Measurements from ENCODE around the gene TNFSF8. TPM values are rescaled to one million over a fixed set of nuclear protein-coding genes. Genes with fewer than 3 reads are reported as not detected.

Gene TNFSF8
- total and polyA plus RNA-seq, 11 donors: 0.25 to 4.9 (median 0.74) TPM; not detected in 1

DNA sequence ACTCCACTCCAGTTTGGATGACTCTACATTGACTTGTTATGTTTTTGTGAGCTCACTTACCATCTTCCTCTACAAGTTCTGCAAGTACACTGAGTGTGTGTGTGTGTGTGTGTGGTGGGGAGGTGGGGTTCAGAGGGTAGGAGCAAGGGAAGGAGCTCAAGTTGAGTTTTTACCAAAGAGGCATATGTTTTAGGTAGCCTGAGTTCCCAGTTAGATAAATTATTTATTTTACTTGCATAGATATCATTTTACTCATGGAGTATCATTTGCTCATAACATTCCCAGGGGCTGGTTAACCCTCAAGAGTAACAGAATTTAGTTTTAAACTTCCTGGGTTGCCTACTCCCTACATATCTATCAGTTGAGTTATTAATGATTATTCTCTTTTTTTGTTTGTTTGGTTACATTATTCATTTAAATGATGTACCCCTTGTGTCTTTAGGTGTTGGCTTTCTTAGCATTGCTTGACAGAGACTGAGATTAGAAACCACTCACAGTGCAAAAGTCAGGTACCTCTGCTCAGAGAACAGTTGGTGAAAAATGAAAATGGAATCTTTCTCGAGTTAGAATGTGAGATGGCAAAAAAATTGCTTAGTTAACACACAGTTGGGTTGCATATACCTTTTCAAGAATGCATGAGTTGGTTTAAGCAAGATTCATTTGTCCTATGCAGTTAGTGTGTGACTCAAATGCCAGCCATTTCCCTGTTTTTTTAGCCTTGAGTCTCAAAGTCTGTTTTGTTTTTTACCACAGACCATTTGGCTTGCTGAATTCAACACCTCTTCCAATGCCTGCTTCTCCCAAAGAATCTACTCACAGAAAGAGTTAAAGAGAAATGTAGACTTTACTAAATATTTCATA, 29.2 kb downstream of the TNFSF8 start:
- H3K9me3 ChIP-seq: no peaks in the 10 kb centered on the region
- H3K36me3 ChIP-seq: peaks cover 0 to 12% (median 0%) of the 10 kb centered on the region in 9 donors
- H3K27me3 ChIP-seq: peaks cover 0 to 4% (median 0%) of the 10 kb centered on the region in 9 donors
- TF ChIP-seq, protein P1, sequence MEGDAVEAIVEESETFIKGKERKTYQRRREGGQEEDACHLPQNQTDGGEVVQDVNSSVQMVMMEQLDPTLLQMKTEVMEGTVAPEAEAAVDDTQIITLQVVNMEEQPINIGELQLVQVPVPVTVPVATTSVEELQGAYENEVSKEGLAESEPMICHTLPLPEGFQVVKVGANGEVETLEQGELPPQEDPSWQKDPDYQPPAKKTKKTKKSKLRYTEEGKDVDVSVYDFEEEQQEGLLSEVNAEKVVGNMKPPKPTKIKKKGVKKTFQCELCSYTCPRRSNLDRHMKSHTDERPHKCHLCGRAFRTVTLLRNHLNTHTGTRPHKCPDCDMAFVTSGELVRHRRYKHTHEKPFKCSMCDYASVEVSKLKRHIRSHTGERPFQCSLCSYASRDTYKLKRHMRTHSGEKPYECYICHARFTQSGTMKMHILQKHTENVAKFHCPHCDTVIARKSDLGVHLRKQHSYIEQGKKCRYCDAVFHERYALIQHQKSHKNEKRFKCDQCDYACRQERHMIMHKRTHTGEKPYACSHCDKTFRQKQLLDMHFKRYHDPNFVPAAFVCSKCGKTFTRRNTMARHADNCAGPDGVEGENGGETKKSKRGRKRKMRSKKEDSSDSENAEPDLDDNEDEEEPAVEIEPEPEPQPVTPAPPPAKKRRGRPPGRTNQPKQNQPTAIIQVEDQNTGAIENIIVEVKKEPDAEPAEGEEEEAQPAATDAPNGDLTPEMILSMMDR (IDR thresholded peaks at IDR 0.05): no peak
- TF ChIP-seq POLR2A (IDR thresholded peaks at IDR 0.05): no peak
- DNase-seq (no peak), ATAC-seq (no peak)
- H3K4me1 ChIP-seq: peaks cover 0 to 52% (median 0%) of the 10 kb centered on the region in 12 donors
- 73 to 83% (median 76%) methylated on average over 1 of the region's 1 CpG for WGBS, 4 donors
- no peak overlapping the region for H3K4me3 ChIP-seq
- peak overlapping the region in 1 of 12 donors; percentile 33 for H3K27ac ChIP-seq
- intact Hi-C loops (cut with DNase I): loop anchor here in 3 of 10 donors (10.0 kb wide), 3 partner anchors 114 to 496 kb away; partner anchors contain the start of gene TEX48 (in 1 of the 3)

GRCh38 chr9:114899995-114900394, 30.4 kb downstream of the TNFSF8 start:
- Histone ChIP-seq H3K4me3 (no peak overlapping the region), H3K27ac (peak overlapping the region in 1 of 12 donors; percentile 35), H3K27me3 (peaks cover 0 to 3% (median 0%) of the 10 kb centered on the region in 9 donors), H3K9me3 (no peaks in the 10 kb centered on the region), H3K4me1 (peaks cover 0 to 63% (median 4%) of the 10 kb centered on the region in 12 donors), H3K36me3 (peaks cover 0 to 12% (median 0%) of the 10 kb centered on the region in 9 donors)
- TF ChIP-seq, protein P1 (IDR thresholded peaks at IDR 0.05): no peak
- TF ChIP-seq POLR2A (IDR thresholded peaks at IDR 0.05): no peak
- intact Hi-C loops (cut with DNase I): loop anchor here in 3 of 10 donors (10.0 kb wide), 3 partner anchors 115 to 495 kb away; partner anchors contain the start of gene TEX48 (in 1 of the 3)
- no peak for DNase-seq
- ATAC-seq: no peak

DNA sequence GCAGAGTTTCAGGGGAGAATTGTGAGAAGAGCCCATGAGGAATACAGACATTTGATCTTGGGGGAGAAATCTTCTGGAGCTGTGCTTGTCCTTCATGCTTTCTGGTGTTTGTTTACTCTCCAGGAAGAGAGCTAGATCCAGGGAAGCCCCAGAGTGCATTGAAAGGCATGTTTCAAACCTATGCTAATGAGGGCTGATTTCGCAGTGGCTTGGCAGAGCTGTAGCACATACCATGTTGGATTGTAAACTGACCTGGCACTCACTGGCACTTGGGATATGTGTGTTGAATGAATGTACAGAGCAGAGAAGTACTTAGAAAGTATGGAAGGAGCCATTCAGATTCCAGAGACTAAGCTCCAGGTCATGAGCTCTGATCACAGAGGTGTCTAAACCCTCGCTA, 30.9 kb downstream of the TNFSF8 start:
- H3K36me3 ChIP-seq: peaks cover 0 to 12% (median 0%) of the 10 kb centered on the region in 9 donors
- peaks cover 0 to 69% (median 9%) of the 10 kb centered on the region in 12 donors for H3K4me1 ChIP-seq
- ATAC-seq (no peak), DNase-seq (no peak)
- no peak for TF ChIP-seq POLR2A (IDR thresholded peaks at IDR 0.05)
- TF ChIP-seq, protein P1 (IDR thresholded peaks at IDR 0.05): no peak
- H3K27me3 ChIP-seq: no peaks in the 10 kb centered on the region
- intact Hi-C loops (cut with DNase I): no loop called here
- H3K27ac ChIP-seq: peak overlapping the region in 1 of 12 donors; percentile 35
- no peaks in the 10 kb centered on the region for H3K9me3 ChIP-seq
- WGBS, 4 donors: 75 to 88% (median 81%) methylated on average over 2 of the region's 2 CpGs
- H3K4me3 ChIP-seq: no peak overlapping the region

- H3K9me3 ChIP-seq: no peaks in the 10 kb centered on the region
- no peaks in the 10 kb centered on the region for H3K27me3 ChIP-seq
- DNase-seq: peak; percentile 22 to 79 (median 56)
- TF ChIP-seq, protein P1 (IDR thresholded peaks at IDR 0.05): no peak
- no peak for TF ChIP-seq POLR2A (IDR thresholded peaks at IDR 0.05)
- no peak overlapping the region for H3K4me3 ChIP-seq
- peak overlapping the region in 1 of 12 donors; percentile 47 for H3K27ac ChIP-seq
- peak in 3 of 4 donors; percentile 50 to 79 (median 61) for ATAC-seq
- 48 to 60% (median 51%) methylated on average over 9 of the region's 9 CpGs for WGBS, 4 donors
- intact Hi-C loops (cut with DNase I): no loop called here
- peaks cover 0 to 76% (median 10%) of the 10 kb centered on the region in 12 donors for H3K4me1 ChIP-seq
- H3K36me3 ChIP-seq: peaks cover 0 to 6% (median 0%) of the 10 kb centered on the region in 9 donors
Observed at GRCh38 chr9:114898741-114899140, 31.6 kb downstream of the TNFSF8 start.

All from heart left ventricle (tissue), 16 donors.